GM23248 (cell line): ENCODE measurements around the gene PPP5C.

ENCODE experiments used
- EZH2 ChIP-seq: fragments of 200-600 bp; sonication (generic); IDR thresholded peaks from 2 replicates; pipeline ENCODE4 v1.6.1; 2018; ENCODE audit warnings: antibody characterized with exemption, mild to moderate bottlenecking; ENCODE audit not compliant: insufficient read depth, poor library complexity, severe bottlenecking
- EZH2phosphoT487 ChIP-seq: fragments of 200-600 bp; sonication (generic); IDR thresholded peaks from 2 replicates; pipeline ENCODE4 v1.6.1; 2018; ENCODE audit warnings: antibody characterized with exemption, moderate library complexity, mild to moderate bottlenecking, low read depth; ENCODE audit not compliant: insufficient read depth

DNA sequence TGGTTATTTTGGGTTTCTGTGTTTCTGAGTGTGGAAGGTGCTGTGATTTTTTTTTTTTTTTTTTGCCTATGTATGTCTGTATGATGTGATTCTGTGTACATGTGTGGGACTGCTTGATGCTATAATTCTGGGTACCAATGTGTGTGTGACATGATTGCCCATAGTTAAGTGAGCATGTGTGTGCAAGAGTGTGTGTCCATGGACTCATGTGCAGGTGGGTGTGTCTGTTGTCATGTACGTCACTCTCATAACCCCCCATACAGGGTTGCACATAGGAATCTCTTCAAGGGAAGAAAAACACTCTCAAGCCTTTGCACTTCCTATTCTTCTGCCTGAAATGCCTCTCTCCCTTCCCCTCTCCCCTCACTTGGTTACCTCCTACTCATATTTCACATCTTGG lies 2.5 kb upstream of the PPP5C start:
- TF ChIP-seq EZH2: no peak
- TF ChIP-seq EZH2phosphoT487: no peak
